ENCODE data around the gene CLHC1. TPM values are rescaled to one million over a fixed set of nuclear protein-coding genes. Genes with fewer than 3 reads are reported as not detected.
"Not testable (repeated sequence)": the region's sequence is repeated elsewhere in the genome, so short reads cannot be mapped to it uniquely, and the experiment has no call there.

Gene CLHC1
- total RNA-seq, 1 donor from 2014 or later: 25.0 TPM

- no peaks in the 10 kb centered on the region for H3K4me1 Mint-ChIP-seq (ENCODE audit: unreplicated experiment)
- no peaks in the 10 kb centered on the region for H3K27me3 Mint-ChIP-seq
- H3K4me3 Mint-ChIP-seq: no peak overlapping the region
- TF ChIP-seq CTCF (conservative IDR thresholded peaks at IDR 0.05): no peak
- no peak overlapping the region for H3K27ac Mint-ChIP-seq
- H3K36me3 Mint-ChIP-seq: peaks cover 60% of the 10 kb centered on the region
- DNase-seq (ENCODE audit: extremely low spot score, unreplicated experiment): no peak
- H3K9me3 Mint-ChIP-seq: peaks cover 6% of the 10 kb centered on the region
Observed at GRCh38 chr2:55204536-55204935, 27.6 kb downstream of the CLHC1 start.

- Mint-ChIP-seq H3K27ac (no peak overlapping the region), H3K9me3 (peaks cover 6% of the 10 kb centered on the region), H3K36me3 (peaks cover 73% of the 10 kb centered on the region), H3K4me3 (no peak overlapping the region), H3K4me1 (ENCODE audit: unreplicated experiment) (no peaks in the 10 kb centered on the region), H3K27me3 (no peaks in the 10 kb centered on the region)
- no peak for DNase-seq (ENCODE audit: extremely low spot score, unreplicated experiment)
- TF ChIP-seq CTCF (conservative IDR thresholded peaks at IDR 0.05): no peak
Observed at GRCh38 chr2:55200416-55200815, 31.7 kb downstream of the CLHC1 start.

GRCh38 chr2:55196526-55196925 lies 35.6 kb downstream of the CLHC1 start:
- Mint-ChIP-seq H3K27me3 (no peaks in the 10 kb centered on the region), H3K36me3 (peaks cover 61% of the 10 kb centered on the region), H3K27ac (no peak overlapping the region), H3K4me1 (ENCODE audit: unreplicated experiment) (no peaks in the 10 kb centered on the region), H3K4me3 (no peak overlapping the region), H3K9me3 (no peaks in the 10 kb centered on the region)
- TF ChIP-seq CTCF (conservative IDR thresholded peaks at IDR 0.05): no peak
- DNase-seq (ENCODE audit: extremely low spot score, unreplicated experiment): no peak

- H3K27me3 Mint-ChIP-seq; H3K4me3 Mint-ChIP-seq; H3K9me3 Mint-ChIP-seq; H3K4me1 Mint-ChIP-seq (ENCODE audit: unreplicated experiment); H3K27ac Mint-ChIP-seq; DNase-seq (ENCODE audit: extremely low spot score, unreplicated experiment): not testable (repeated sequence)
- H3K36me3 Mint-ChIP-seq: peaks cover 42% of the 10 kb centered on the region
Observed at GRCh38 chr2:55191888-55192287, 40.2 kb downstream of the CLHC1 start.

- H3K4me3 Mint-ChIP-seq; H3K27me3 Mint-ChIP-seq; H3K9me3 Mint-ChIP-seq; DNase-seq (ENCODE audit: extremely low spot score, unreplicated experiment); H3K4me1 Mint-ChIP-seq (ENCODE audit: unreplicated experiment); H3K27ac Mint-ChIP-seq: not testable (repeated sequence)
- H3K36me3 Mint-ChIP-seq: peaks cover 22% of the 10 kb centered on the region
Observed at GRCh38 chr2:55186837-55187236, 45.3 kb downstream of the CLHC1 start.

GRCh38 chr2:55180374-55180773 lies 51.7 kb downstream of the CLHC1 start:
- Mint-ChIP-seq H3K27ac (no peak overlapping the region), H3K9me3 (peaks cover 4% of the 10 kb centered on the region), H3K36me3 (peaks cover 4% of the 10 kb centered on the region), H3K27me3 (no peaks in the 10 kb centered on the region), H3K4me3 (no peak overlapping the region), H3K4me1 (ENCODE audit: unreplicated experiment) (no peaks in the 10 kb centered on the region)
- no peak for DNase-seq (ENCODE audit: extremely low spot score, unreplicated experiment)
- TF ChIP-seq CTCF (conservative IDR thresholded peaks at IDR 0.05): no peak

- no peaks in the 10 kb centered on the region for H3K9me3 Mint-ChIP-seq
- H3K27me3 Mint-ChIP-seq: no peaks in the 10 kb centered on the region
- H3K27ac Mint-ChIP-seq: no peak overlapping the region
- no peaks in the 10 kb centered on the region for H3K4me1 Mint-ChIP-seq (ENCODE audit: unreplicated experiment)
- no peak for TF ChIP-seq CTCF (conservative IDR thresholded peaks at IDR 0.05)
- H3K36me3 Mint-ChIP-seq: no peaks in the 10 kb centered on the region
- no peak for DNase-seq (ENCODE audit: extremely low spot score, unreplicated experiment)
- H3K4me3 Mint-ChIP-seq: no peak overlapping the region
Observed at GRCh38 chr2:55176094-55176415, 56.0 kb downstream of the CLHC1 start.

All from type B pancreatic cell (in vitro differentiated cells).